ENCODE data around the gene SYK. TPM values are rescaled to one million over a fixed set of nuclear protein-coding genes. Genes with fewer than 3 reads are reported as not detected.

Gene SYK
- total RNA-seq, 4 donors from 2014 or later: 10.2 to 72.4 (median 25.9) TPM

DNA sequence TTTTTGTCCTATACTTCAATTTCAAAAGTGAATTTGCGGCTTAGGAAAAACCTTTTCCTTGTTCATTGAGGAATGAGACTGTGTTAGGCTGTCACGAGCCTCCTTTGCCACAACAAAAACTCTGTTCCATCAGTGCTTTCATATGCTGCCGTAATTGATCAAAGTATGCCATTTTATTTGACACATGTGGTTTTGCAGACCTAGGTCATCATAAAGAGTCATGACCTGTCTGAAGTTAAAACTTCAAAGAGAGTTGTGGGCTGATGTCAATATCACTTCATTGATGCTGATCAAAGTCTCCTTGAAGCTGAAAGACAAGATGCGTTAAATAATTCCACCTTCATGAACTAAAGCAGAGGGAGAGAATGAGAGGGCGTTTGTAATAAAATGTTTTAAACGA is 55.5 kb downstream of the SYK start:
- TF ChIP-seq, protein P1, sequence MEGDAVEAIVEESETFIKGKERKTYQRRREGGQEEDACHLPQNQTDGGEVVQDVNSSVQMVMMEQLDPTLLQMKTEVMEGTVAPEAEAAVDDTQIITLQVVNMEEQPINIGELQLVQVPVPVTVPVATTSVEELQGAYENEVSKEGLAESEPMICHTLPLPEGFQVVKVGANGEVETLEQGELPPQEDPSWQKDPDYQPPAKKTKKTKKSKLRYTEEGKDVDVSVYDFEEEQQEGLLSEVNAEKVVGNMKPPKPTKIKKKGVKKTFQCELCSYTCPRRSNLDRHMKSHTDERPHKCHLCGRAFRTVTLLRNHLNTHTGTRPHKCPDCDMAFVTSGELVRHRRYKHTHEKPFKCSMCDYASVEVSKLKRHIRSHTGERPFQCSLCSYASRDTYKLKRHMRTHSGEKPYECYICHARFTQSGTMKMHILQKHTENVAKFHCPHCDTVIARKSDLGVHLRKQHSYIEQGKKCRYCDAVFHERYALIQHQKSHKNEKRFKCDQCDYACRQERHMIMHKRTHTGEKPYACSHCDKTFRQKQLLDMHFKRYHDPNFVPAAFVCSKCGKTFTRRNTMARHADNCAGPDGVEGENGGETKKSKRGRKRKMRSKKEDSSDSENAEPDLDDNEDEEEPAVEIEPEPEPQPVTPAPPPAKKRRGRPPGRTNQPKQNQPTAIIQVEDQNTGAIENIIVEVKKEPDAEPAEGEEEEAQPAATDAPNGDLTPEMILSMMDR (IDR thresholded peaks at IDR 0.05; ENCODE audit: low read depth): no peak

DNA sequence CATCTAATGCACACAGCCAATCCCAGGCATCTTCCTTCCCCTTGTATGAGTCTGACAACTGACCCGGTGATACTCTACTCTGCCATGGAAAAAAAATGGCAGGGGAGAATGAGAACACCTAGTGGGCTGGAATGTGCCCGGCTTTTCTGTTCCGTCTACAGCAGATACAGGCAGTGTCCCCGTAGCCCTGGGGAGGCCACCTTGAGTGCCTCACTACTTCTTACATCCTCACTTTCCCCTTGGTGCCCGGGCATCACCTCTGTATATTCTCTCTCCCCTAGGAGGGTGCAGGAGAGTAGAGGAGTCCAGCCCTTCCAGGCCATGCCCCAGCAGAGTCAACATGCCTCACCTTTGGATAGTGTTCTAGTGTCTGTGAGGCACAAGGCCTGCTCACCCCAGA is 56.2 kb downstream of the SYK start:
- TF ChIP-seq, protein P1 (IDR thresholded peaks at IDR 0.05; ENCODE audit: low read depth): no peak

DNA sequence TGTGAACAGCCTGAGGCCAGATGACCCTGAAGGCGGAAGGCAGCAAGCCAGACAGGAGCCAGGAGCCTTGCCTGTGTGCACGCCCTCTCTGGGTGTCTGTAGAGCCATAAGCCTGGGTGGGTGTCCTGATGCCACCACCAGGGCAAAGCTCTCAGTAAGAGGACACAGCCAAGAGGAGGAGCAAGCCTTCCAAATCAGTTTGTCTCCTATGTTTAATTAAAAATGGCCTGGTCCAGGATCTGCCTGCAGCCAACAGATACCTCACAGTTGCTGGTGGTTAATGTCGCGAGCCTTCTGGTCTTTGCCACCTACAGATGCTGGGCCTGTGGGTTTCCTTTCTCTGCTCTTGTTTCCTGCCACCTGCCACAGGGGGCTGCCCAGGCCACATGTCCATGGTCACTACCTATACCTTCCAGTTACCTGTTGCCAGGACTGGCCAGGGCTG is 56.9 kb downstream of the SYK start:
- TF ChIP-seq, protein P1 (IDR thresholded peaks at IDR 0.05; ENCODE audit: low read depth): no peak

DNA sequence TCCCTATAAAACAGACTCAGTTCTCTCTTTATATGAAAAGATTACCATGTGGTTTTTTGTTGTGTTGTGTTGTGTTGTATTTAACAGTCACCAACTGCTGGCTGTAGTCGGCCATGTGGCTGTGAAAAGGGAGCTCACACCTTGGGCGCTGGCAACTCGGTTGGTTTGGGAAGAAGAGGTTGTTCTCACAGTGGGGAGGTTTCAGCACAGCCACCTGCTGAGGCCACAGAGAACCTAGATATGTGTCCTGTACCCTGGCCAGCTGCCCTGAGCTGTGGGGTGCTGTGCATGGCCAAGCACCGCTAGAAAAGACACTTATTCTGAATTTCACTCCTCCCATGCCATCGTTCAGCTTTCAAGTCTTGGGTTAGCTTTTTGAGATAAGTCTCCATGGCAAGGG is 58.8 kb downstream of the SYK start:
- TF ChIP-seq, protein P1 (IDR thresholded peaks at IDR 0.05; ENCODE audit: low read depth): no peak

DNA sequence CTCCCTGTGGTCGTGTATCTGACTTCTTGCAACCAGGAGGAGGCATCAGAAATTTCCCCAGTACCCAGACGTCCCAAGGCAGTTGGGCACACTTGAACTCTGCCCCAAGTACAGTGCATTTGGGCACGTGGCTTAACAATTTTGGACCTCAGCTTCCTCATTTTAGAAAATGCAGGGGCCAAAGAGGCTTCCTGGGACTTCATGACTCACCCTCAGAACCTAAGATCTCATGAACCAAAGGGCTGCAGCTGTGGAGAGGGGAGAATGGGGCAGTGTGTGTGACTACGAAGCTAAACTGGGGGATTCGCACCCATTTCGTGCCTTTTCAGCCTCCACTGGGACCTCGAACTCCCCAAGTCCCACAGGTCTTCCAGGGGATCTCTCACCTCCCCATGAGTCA is 59.2 kb downstream of the SYK start:
- TF ChIP-seq, protein P1 (IDR thresholded peaks at IDR 0.05; ENCODE audit: low read depth): no peak

DNA sequence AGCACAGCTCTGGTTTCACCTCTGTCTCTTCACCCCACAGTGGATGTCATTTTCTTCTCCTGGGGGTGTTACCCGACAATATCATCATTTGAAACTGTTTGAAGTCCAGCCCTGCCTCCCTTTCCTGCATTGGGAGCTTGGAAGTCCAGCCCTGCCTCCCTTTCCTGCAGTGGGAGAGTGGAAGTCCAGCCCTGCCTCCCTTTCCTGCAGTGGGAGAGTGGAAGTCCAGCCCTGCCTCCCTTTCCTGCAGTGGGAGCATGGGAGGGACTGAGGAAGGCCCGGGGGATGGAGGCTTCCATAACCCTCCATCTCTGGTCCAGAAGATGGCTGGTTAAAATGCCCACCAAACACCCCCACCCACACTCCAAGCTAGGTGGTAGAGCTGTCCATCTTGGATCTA is 59.8 kb downstream of the SYK start:
- TF ChIP-seq, protein P1 (IDR thresholded peaks at IDR 0.05; ENCODE audit: low read depth): no peak

DNA sequence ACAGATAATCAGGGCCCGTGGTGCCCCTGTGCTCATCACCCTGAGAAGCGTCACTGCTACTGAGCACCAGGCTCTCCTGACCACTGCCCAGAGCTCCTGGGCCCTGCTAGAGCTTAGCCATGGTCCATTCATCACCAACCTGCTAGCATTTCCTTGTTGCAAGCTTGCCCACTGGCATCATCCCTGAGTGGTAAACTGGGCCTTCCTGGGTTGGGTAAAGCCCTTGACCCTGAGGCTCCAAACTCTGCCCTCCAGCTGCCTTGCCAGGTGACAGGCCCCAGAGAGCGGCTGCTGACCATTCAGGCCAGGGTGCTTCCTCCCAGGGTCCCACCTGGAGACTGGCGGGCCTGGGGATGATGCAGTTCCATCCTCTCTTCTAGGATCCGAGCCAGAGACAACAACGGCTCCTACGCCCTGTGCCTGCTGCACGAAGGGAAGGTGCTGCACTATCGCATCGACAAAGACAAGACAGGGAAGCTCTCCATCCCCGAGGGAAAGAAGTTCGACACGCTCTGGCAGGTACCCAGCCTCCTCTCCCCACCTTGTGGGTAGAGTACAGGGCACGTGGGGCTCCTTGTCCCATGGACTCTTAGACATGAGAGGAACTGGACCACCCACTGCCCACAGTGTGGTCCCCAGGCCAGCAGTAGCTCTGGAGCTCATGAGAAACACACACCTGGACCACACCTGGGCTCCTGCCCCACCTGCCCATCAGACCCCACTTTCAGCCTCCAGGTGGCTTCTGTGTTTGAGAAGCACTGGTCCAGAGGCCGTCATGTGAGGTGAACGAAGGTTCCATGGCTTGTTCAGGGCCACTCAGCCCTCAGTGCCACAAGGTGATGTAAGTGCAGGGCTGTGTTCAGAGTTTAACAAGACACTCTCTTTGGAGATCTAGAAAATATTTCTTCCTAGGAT is 60.5 kb downstream of the SYK start:
- TF ChIP-seq, protein P1 (IDR thresholded peaks at IDR 0.05; ENCODE audit: low read depth): no peak
